HG02973 (cell line): ENCODE measurements around the gene CALR3.
"Not testable (repeated sequence)": the region's sequence is repeated elsewhere in the genome, so short reads cannot be mapped to it uniquely, and the experiment has no call there.

Experiments
- ATAC-seq: cut with Tn5 transposase; IDR thresholded peaks from one replicate; pipeline ENCODE4 v1.9.1; 2021; ENCODE audit warnings: moderate library complexity; ENCODE audit not compliant: unreplicated experiment

The CALR3 gene

GRCh38 chr19:16495982-16496612, at the start of gene CALR3, which contains the start of gene C19orf44:
Gene CALR3, minus strand, starts transcription at chr19:16496167. Its CDS starts 38 bp downstream, at chr19:16496129.
Gene C19orf44, plus strand, starts transcription at chr19:16496394. Its CDS starts 4,399 bp downstream, at chr19:16500793.
- peak; percentile 97 for ATAC-seq

- no peak for ATAC-seq
Observed at GRCh38 chr19:16544473-16545231, 48.7 kb upstream of the CALR3 start.

- not testable (repeated sequence) for ATAC-seq
Observed at GRCh38 chr19:16543734-16544133, 47.8 kb upstream of the CALR3 start.

GRCh38 chr19:16542910-16543472, 47.0 kb upstream of the CALR3 start:
- no peak for ATAC-seq

- peak; percentile 63 for ATAC-seq
Observed at GRCh38 chr19:16542045-16542909, 46.3 kb upstream of the CALR3 start, which contains the start of gene CHERP. Gene CHERP, minus strand, starts transcription at chr19:16542437. Its CDS starts 59 bp downstream, at chr19:16542378.

- peak; percentile 18 for ATAC-seq
Observed at GRCh38 chr19:16541526-16542044, 45.6 kb upstream of the CALR3 start.

- no peak for ATAC-seq
Observed at GRCh38 chr19:16540948-16541347, 45.0 kb upstream of the CALR3 start.

- no peak for ATAC-seq
Observed at GRCh38 chr19:16537111-16537510, 41.1 kb upstream of the CALR3 start.

- no peak for ATAC-seq
Observed at GRCh38 chr19:16536130-16536529, 40.2 kb upstream of the CALR3 start.

- no peak for ATAC-seq
Observed at GRCh38 chr19:16535381-16535780, 39.4 kb upstream of the CALR3 start.

- ATAC-seq = no peak
Observed at GRCh38 chr19:16532440-16533234, 36.7 kb upstream of the CALR3 start.

GRCh38 chr19:16531380-16531669, 35.4 kb upstream of the CALR3 start:
- no peak for ATAC-seq

GRCh38 chr19:16530540-16531379, 34.8 kb upstream of the CALR3 start:
- ATAC-seq = no peak

- ATAC-seq = no peak
Observed at GRCh38 chr19:16529466-16530144, 33.6 kb upstream of the CALR3 start.

- no peak for ATAC-seq
Observed at GRCh38 chr19:16527971-16528521, 32.1 kb upstream of the CALR3 start.

GRCh38 chr19:16527334-16527935, 31.5 kb upstream of the CALR3 start:
- ATAC-seq = no peak

GRCh38 chr19:16525751-16526481, 29.9 kb upstream of the CALR3 start:
- ATAC-seq = no peak
